Caco-2 (cell line): ENCODE results near the gene TPSB2. TPM values are rescaled to one million over a fixed set of nuclear protein-coding genes. Genes with fewer than 3 reads are reported as not detected.

Source experiments
- BruUV-seq: library from RNA; stranded (reverse); fragments of 400-500 nt; replicated peaks from 2 replicates; lab custom pipeline; 2021; lab: Mats Ljungman, UMichigan
- CTCF ChIA-PET: fragments of 300-600 bp; sonication (Branson Sonifier 250); formaldehyde crosslinking; loops from one replicate; lab custom pipeline; 2022; ENCODE audit warnings: antibody characterized with exemption; lab: Charles Lee
- POLR2A ChIA-PET: fragments of 300-600 bp; sonication (Branson Sonifier 250); formaldehyde crosslinking; loops from one replicate; lab custom pipeline; 2022; ENCODE audit warnings: antibody characterized with exemption; lab: Charles Lee
- DNase-seq, 2 experiments: peaks; one replicate each; pipeline versions ENCODE4 v3.0.0 to v3.0.0-alpha.2; 2020 to 2022
- H3K27me3 ChIP-seq: replicated peaks from 2 replicates; pipeline ENCODE4 v1.6.0; 2011; ENCODE audit warnings: low read length; ENCODE audit not compliant: control insufficient read depth, insufficient read depth
- H3K36me3 ChIP-seq: 2 replicates; pipeline ENCODE4 v1.5.1; 2011; ENCODE audit warnings: low read length; ENCODE audit not compliant: control insufficient read depth, insufficient read depth
- H3K4me1 ChIP-seq: fragments of 250-450 bp; sonication (Bioruptor Pico); 2 replicates; pipeline ENCODE4 v1.5.1; 2020; ENCODE audit warnings: mild to moderate bottlenecking
- H3K4me3 ChIP-seq: 2 replicates; pipeline ENCODE4 v1.5.1; 2011; ENCODE audit warnings: low read depth, mild to moderate bottlenecking, control low read depth, low read length
- H3K9me3 ChIP-seq: fragments of 250-450 bp; sonication (Bioruptor Pico); 2 replicates; pipeline ENCODE4 v1.5.1; 2020; ENCODE audit warnings: mild to moderate bottlenecking, moderate library complexity
- H3K27ac Mint-ChIP-seq: one replicate; pipeline ENCODE4 v1.8.0; 2022; ENCODE audit warnings: mixed read lengths; ENCODE audit not compliant: unreplicated experiment
- H3K27me3 Mint-ChIP-seq: one replicate; pipeline ENCODE4 v1.8.0; 2022; ENCODE audit warnings: mixed read lengths; ENCODE audit not compliant: insufficient read depth, unreplicated experiment
- H3K36me3 Mint-ChIP-seq: one replicate; pipeline ENCODE4 v1.8.0; 2022; ENCODE audit warnings: mild to moderate bottlenecking, mixed read lengths; ENCODE audit not compliant: insufficient read depth, unreplicated experiment
- H3K4me1 Mint-ChIP-seq: one replicate; pipeline ENCODE4 v1.8.0; 2022; ENCODE audit warnings: low read depth, mixed read lengths; ENCODE audit not compliant: unreplicated experiment
- H3K4me3 Mint-ChIP-seq: one replicate; pipeline ENCODE4 v1.8.0; 2022; ENCODE audit warnings: mild to moderate bottlenecking, moderate library complexity, mixed read lengths; ENCODE audit not compliant: unreplicated experiment
- H3K9me3 Mint-ChIP-seq: one replicate; pipeline ENCODE4 v1.8.0; 2022; ENCODE audit warnings: mixed read lengths; ENCODE audit not compliant: unreplicated experiment
- intact Hi-C: fragments of 100-400 bp; cut with micrococcal nuclease; formaldehyde crosslinking; loops from one replicate; pipeline ENCODE4 v1.10.0; 2022; ENCODE audit not compliant: unreplicated experiment
- total RNA-seq: library from RNA; stranded (reverse); gene quantifications from 2 replicates; pipeline ENCODE4 v1.2.3, GENCODE V29; 2022
- TF ChIP-seq, protein P1 (sequence below), 2 experiments: fragments of 200-600 bp in 1 of 2; IDR thresholded peaks; 1 replicate in 1 of 2; 2 replicates in 1 of 2; pipeline versions ENCODE4 v1.5.1 to v1.8.0; 2011 to 2022; ENCODE audit warnings: antibody characterized with exemption in 1 of 2, control low read depth in 1 of 2, inconsistent platforms in 1 of 2, low read depth in 1 of 2, low read length in 1 of 2, mild to moderate bottlenecking in 1 of 2, moderate library complexity in 1 of 2; ENCODE audit not compliant: insufficient read depth in 1 of 2, severe bottlenecking in 1 of 2, unreplicated experiment in 1 of 2

Gene TPSB2
- total RNA-seq, 1 experiment from 2014 or later: not detected

DNA sequence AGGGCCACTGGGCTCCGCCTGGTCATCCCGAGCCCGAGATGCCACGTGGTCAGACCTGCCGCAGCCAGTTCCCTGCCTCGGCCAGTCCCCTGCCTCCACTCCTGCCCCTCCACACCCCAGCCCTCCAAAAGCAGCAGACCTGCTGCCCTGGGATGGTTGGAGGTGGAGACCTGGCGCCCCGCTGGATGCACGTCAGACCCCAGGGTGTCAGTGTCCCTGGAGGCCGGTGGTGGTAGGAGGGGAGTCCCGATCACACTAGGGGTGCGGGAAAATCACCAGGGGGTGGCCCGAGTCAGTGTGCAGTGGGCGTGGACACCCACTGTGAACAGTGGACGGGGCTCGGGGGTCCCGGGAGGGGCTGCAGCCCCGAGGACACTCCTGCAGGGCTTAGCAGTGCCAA, 31.8 kb downstream of the TPSB2 start:
- ChIA-PET CTCF (no interaction called here), POLR2A (no interaction called here)
- H3K4me1 ChIP-seq: no peaks in the 10 kb centered on the region
- no peaks in the 10 kb centered on the region for H3K27me3 ChIP-seq
- Mint-ChIP-seq H3K36me3 (peaks cover 6% of the 10 kb centered on the region), H3K9me3 (no peaks in the 10 kb centered on the region), H3K27ac (no peak overlapping the region), H3K27me3 (no peaks in the 10 kb centered on the region), H3K4me3 (no peak overlapping the region), H3K4me1 (no peaks in the 10 kb centered on the region)
- DNase-seq: no peak
- no peaks in the 10 kb centered on the region; the same call in 1 of the 2 replicates for H3K36me3 ChIP-seq
- BruUV-seq: no TSS peak
- no peaks in the 10 kb centered on the region for H3K9me3 ChIP-seq
- TF ChIP-seq, protein P1, sequence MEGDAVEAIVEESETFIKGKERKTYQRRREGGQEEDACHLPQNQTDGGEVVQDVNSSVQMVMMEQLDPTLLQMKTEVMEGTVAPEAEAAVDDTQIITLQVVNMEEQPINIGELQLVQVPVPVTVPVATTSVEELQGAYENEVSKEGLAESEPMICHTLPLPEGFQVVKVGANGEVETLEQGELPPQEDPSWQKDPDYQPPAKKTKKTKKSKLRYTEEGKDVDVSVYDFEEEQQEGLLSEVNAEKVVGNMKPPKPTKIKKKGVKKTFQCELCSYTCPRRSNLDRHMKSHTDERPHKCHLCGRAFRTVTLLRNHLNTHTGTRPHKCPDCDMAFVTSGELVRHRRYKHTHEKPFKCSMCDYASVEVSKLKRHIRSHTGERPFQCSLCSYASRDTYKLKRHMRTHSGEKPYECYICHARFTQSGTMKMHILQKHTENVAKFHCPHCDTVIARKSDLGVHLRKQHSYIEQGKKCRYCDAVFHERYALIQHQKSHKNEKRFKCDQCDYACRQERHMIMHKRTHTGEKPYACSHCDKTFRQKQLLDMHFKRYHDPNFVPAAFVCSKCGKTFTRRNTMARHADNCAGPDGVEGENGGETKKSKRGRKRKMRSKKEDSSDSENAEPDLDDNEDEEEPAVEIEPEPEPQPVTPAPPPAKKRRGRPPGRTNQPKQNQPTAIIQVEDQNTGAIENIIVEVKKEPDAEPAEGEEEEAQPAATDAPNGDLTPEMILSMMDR (IDR thresholded peaks at IDR 0.05; ENCODE audit: insufficient read depth in 1 of 2, low read depth in 1 of 2, low read length in 1 of 2, severe bottlenecking in 1 of 2, unreplicated experiment in 1 of 2): no peak
- intact Hi-C loops: no loop called here
- H3K4me3 ChIP-seq: no peak overlapping the region

- Mint-ChIP-seq H3K27me3 (no peaks in the 10 kb centered on the region), H3K9me3 (no peaks in the 10 kb centered on the region), H3K36me3 (peaks cover 6% of the 10 kb centered on the region), H3K4me3 (no peak overlapping the region), H3K27ac (no peak overlapping the region), H3K4me1 (no peaks in the 10 kb centered on the region)
- Histone ChIP-seq H3K36me3 (no peaks in the 10 kb centered on the region; the same call in 1 of the 2 replicates), H3K4me3 (no peak overlapping the region), H3K9me3 (no peaks in the 10 kb centered on the region), H3K27me3 (no peaks in the 10 kb centered on the region), H3K4me1 (no peaks in the 10 kb centered on the region)
- no peak for DNase-seq
- ChIA-PET POLR2A (no interaction called here), CTCF (no interaction called here)
- BruUV-seq: no TSS peak
- TF ChIP-seq, protein P1 (IDR thresholded peaks at IDR 0.05; ENCODE audit: insufficient read depth in 1 of 2, low read depth in 1 of 2, low read length in 1 of 2, severe bottlenecking in 1 of 2, unreplicated experiment in 1 of 2): no peak
- intact Hi-C loops: no loop called here
These were observed 32.6 kb downstream of the TPSB2 start for GRCh38 chr16:1197237-1197866.

DNA sequence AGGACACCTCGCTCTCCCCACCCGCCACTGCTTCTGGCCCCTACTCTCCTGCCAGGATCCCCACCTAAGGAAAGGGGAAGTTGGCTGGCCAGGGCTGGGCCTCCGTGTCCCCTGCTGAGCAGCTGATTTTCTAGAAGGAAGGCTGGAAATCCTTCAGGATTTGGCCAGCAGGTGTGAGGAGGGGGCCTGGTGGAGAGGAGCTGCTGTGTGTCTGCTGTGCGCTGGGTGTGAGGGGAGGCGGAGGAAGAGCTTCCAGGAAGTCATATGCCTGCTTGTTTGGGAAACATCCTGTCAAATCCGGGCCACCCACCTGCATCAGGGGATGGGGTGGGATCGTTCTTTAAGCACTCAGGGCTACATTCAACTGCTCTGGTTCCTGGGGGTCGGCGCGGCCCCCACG, 33.5 kb downstream of the TPSB2 start:
- no peak overlapping the region for H3K4me3 Mint-ChIP-seq
- ChIA-PET CTCF (no interaction called here), POLR2A (no interaction called here)
- H3K27ac Mint-ChIP-seq: no peak overlapping the region
- H3K9me3 Mint-ChIP-seq: no peaks in the 10 kb centered on the region
- H3K27me3 ChIP-seq: no peaks in the 10 kb centered on the region
- no peaks in the 10 kb centered on the region for H3K9me3 ChIP-seq
- no peaks in the 10 kb centered on the region; the same call in 1 of the 2 replicates for H3K36me3 ChIP-seq
- no TSS peak for BruUV-seq
- no peak for DNase-seq
- no peaks in the 10 kb centered on the region for H3K27me3 Mint-ChIP-seq
- no peak overlapping the region for H3K4me3 ChIP-seq
- peaks cover 6% of the 10 kb centered on the region for H3K36me3 Mint-ChIP-seq
- intact Hi-C loops: no loop called here
- H3K4me1 ChIP-seq: no peaks in the 10 kb centered on the region
- no peaks in the 10 kb centered on the region for H3K4me1 Mint-ChIP-seq
- TF ChIP-seq, protein P1 (IDR thresholded peaks at IDR 0.05; ENCODE audit: insufficient read depth in 1 of 2, low read depth in 1 of 2, low read length in 1 of 2, severe bottlenecking in 1 of 2, unreplicated experiment in 1 of 2): no peak
